Stomach (tissue), 4 donors: ENCODE measurements around the gene LRRTM3.

Source experiments
- POLR2A ChIP-seq, 4 donors: fragments of 450-650 bp; IDR thresholded peaks; one replicate each; pipeline ENCODE4 v1.6.1; 2016; ENCODE audit warnings: antibody characterized with exemption in 4 of 4, control low read depth in 2 of 4, mild to moderate bottlenecking in 1 of 4, moderate library complexity in 1 of 4
- TF ChIP-seq, protein P1 (sequence below), 7 experiments: fragments of 450-650 bp in 4 of 7; fragments of 200-600 bp in 3 of 7; sonication (generic) in 3 of 7; IDR thresholded peaks; one replicate each; pipeline ENCODE4 v1.5.1; 2016 to 2019; ENCODE audit warnings: antibody characterized with exemption in 7 of 7, control low read depth in 2 of 7, mild to moderate bottlenecking in 1 of 7

DNA sequence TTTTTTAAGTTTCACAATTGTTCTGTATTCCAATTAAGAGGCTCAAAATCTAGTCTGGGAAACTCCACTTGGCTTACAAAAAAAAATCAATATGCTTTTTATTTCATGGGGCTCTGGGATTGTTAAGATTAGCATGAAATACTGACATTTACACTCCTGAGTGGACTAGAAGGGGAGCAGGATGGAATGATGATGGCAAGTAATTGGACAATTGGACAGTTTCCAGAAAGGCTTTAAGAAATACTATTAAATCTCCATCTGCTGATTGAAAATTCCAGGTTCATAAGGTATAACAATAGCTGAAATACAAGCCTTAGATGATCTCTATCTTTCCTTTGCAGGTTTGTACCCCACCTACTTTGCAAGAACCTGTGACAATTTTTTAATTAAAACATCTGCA lies 184.4 kb downstream of the LRRTM3 start:
- TF ChIP-seq, protein P1, sequence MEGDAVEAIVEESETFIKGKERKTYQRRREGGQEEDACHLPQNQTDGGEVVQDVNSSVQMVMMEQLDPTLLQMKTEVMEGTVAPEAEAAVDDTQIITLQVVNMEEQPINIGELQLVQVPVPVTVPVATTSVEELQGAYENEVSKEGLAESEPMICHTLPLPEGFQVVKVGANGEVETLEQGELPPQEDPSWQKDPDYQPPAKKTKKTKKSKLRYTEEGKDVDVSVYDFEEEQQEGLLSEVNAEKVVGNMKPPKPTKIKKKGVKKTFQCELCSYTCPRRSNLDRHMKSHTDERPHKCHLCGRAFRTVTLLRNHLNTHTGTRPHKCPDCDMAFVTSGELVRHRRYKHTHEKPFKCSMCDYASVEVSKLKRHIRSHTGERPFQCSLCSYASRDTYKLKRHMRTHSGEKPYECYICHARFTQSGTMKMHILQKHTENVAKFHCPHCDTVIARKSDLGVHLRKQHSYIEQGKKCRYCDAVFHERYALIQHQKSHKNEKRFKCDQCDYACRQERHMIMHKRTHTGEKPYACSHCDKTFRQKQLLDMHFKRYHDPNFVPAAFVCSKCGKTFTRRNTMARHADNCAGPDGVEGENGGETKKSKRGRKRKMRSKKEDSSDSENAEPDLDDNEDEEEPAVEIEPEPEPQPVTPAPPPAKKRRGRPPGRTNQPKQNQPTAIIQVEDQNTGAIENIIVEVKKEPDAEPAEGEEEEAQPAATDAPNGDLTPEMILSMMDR (IDR thresholded peaks at IDR 0.05), result no peak
- TF ChIP-seq POLR2A (IDR thresholded peaks at IDR 0.05), result no peak
